Measurements from ENCODE around the gene CNGB1.

DNA sequence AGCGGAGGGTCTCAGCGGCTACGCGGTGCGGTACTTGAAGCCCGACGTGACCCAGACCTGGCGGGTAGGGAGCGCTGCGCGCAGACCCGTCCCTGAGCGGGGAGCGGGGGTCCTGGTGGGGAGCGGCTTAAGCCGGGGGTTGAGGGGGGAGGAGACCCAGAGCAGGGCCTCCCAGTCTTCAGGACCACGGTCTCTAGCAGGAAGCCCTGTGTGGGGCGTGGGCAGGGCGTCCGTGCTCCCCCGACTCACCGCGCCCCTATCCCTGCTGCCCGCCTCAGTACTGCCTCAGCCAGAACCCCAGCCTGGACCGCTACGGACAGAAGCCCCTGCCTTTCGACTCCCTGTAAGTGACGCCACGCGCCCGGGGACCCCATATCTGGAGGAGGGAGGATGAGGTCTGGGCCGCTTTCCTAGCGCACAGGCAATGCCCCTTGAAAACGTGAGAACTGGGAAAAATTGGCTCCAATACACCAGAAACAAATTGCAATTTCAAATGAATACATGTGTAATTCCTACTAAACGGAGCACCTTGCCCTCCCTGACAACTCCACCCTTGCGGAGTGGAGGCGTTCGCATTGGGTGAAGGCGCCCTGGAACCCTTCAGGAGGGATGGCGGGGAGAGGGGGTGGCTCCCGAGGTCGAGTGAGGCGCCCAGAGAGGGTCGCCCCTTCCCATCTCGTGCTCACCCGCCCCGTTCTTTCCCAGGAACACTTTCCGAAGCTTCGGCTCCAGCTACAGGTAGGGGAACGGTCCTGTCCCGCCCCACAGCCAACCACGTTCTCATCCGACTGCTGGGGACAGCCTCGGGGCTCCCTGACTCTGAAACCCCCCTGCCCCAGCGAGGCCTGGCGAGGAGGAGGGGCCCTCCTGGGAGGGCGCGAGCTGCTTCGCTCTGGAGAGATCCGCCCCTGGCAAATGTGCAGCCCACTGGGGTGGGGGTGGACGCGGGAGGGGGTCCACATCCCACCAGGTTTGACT is 14.6 kb upstream of the CNGB1 start:
- TF ChIP-seq, protein P1, sequence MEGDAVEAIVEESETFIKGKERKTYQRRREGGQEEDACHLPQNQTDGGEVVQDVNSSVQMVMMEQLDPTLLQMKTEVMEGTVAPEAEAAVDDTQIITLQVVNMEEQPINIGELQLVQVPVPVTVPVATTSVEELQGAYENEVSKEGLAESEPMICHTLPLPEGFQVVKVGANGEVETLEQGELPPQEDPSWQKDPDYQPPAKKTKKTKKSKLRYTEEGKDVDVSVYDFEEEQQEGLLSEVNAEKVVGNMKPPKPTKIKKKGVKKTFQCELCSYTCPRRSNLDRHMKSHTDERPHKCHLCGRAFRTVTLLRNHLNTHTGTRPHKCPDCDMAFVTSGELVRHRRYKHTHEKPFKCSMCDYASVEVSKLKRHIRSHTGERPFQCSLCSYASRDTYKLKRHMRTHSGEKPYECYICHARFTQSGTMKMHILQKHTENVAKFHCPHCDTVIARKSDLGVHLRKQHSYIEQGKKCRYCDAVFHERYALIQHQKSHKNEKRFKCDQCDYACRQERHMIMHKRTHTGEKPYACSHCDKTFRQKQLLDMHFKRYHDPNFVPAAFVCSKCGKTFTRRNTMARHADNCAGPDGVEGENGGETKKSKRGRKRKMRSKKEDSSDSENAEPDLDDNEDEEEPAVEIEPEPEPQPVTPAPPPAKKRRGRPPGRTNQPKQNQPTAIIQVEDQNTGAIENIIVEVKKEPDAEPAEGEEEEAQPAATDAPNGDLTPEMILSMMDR (IDR thresholded peaks at IDR 0.05): no peak
- TF ChIP-seq POLR2A (IDR thresholded peaks at IDR 0.05): no peak
